Smooth muscle cell of bladder (primary cell): ENCODE results near the gene ST7. TPM values are rescaled to one million over a fixed set of nuclear protein-coding genes. Genes with fewer than 3 reads are reported as not detected.

Source experiments
- total RNA-seq: library from RNA; depleted of rRNA; stranded (reverse); fragments of >200 nt; gene quantifications from 2 replicates; pipeline ENCODE4 v1.2.3, GENCODE V29; 2014

Gene ST7
- 12.4 and 15.9 TPM in 2 replicates for total RNA-seq

GRCh38 chr7:116953372-116953905 is at the start of gene ST7:
Gene ST7 (plus strand): TSS chr7:116953501. CDS start chr7:116953541, 40 bp downstream.

Other genes starting within 250 kb of the ST7 start
- 81.8 and 131 TPM in 2 replicates for gene CAPZA2, start 90.9 kb upstream of the ST7 start, total RNA-seq